ENCODE data around the gene SART3.

Gene SART3

GRCh38 chr12:108560752-108561719 lies at the start of gene SART3:
TSS of gene SART3 (minus strand) at chr12:108561173. CDS start at chr12:108561154, 19 bp downstream.
- peak; percentile 75 for DNase-seq

- no peak for DNase-seq
Observed at GRCh38 chr12:108610336-108610815, 49.4 kb upstream of the SART3 start.

GRCh38 chr12:108609537-108610335 lies 48.8 kb upstream of the SART3 start:
- DNase-seq: no peak

- no peak for DNase-seq
Observed at GRCh38 chr12:108608616-108609015, 47.6 kb upstream of the SART3 start.

- no peak for DNase-seq
Observed at GRCh38 chr12:108607981-108608600, 47.1 kb upstream of the SART3 start.

- DNase-seq: no peak
Observed at GRCh38 chr12:108606492-108606891, 45.5 kb upstream of the SART3 start.

GRCh38 chr12:108605690-108606406 lies 44.9 kb upstream of the SART3 start:
- DNase-seq: no peak

GRCh38 chr12:108605000-108605689 lies 44.2 kb upstream of the SART3 start:
- DNase-seq: no peak

- no peak for DNase-seq
Observed at GRCh38 chr12:108604208-108604941, 43.4 kb upstream of the SART3 start.

- no peak for DNase-seq
Observed at GRCh38 chr12:108603743-108604142, 42.8 kb upstream of the SART3 start.

- DNase-seq: no peak
Observed at GRCh38 chr12:108602976-108603704, 42.2 kb upstream of the SART3 start.

- no peak for DNase-seq
Observed at GRCh38 chr12:108602209-108602705, 41.3 kb upstream of the SART3 start.

GRCh38 chr12:108600702-108601007 lies 39.7 kb upstream of the SART3 start:
- DNase-seq: no peak

GRCh38 chr12:108599948-108600701 lies 39.2 kb upstream of the SART3 start:
- no peak for DNase-seq

- DNase-seq: no peak
Observed at GRCh38 chr12:108599541-108599940, 38.6 kb upstream of the SART3 start.

GRCh38 chr12:108598553-108599250 lies 37.7 kb upstream of the SART3 start:
- no peak for DNase-seq

- DNase-seq: no peak
Observed at GRCh38 chr12:108597559-108598471, 36.8 kb upstream of the SART3 start, which contains the start of gene TMEM119. TSS of gene TMEM119 (minus strand) at chr12:108598084. CDS start at chr12:108592383, 5,701 bp downstream.
